A172 (cell line): ENCODE measurements around the gene MUC2. TPM values are rescaled to one million over a fixed set of nuclear protein-coding genes. Genes with fewer than 3 reads are reported as not detected.

ENCODE experiments used
- DNase-seq: peaks from one replicate; pipeline ENCODE4 v3.0.0-alpha.2; 2015; ENCODE audit warnings: low spot score
- total RNA-seq: library from RNA; depleted of rRNA; stranded (reverse); fragments of >200 nt; shearing (Covaris generic); gene quantifications from 2 replicates; pipeline ENCODE4 v1.2.3, GENCODE V29; 2014; rRNA removed

MUC2 gene
- total RNA-seq, 1 experiment from 2014 or later, result not detected

DNA sequence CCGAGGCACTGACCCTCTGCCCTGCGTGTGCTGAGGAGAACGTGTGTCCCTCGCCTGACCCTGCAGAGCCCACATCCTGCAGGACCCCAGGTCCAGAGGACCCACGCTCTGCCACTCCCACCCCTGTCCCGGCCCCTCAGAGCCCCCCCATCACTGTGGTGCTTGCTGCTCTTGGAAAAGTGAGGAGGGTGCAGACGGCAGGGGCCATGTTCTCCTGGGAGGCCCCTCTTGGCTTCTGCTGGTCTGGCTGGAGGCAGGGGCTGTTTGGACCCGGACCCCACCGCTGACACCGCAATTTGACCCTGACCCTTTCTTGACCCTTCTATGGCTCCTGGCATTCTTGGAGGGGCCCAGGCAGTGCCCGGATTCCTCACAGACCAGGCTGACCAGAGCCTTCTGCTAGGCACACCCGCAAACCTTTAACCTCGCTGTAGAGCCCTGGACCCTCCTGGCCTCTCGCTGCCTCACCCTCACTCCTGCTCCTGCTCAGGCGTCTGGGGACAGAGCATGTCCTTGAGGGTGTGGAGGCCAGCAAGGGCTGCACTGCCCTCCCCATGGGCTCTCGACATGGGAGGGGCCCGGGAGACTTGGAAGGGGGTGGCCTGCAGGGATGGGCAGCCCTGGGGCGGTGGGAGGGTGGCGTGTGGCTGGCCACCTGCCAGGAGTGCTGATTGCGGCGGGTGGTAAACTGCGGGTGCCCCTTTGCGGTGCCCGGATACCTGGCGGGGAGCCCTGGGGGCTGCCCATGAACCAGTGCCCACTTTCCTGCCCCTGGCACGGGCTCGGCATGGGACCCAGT lies 46.1 kb downstream of the MUC2 start:
- DNase-seq, result no peak

DNA sequence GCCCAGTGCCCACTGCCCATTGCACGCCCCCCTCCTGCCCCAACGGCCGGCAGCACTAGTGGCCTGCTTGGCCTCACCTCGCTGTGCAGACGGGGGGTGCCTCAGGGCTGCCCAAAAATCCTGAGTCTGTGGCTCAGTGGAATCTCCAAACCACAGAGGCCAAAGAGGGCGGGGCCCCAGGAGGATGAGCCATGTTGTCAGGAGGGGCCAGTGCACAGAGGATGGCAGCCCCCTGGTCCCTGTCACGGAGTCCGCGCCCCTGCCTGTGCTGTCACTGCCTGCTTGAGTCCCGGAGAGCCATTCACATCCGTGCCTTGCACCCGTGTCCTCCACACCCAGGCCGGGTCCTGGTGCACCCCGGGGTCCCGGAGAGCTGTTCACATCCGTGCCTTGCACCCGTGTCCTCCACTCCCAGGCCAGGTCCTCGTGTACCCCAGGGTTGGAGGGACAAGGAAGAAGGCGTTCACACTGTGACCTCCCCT lies 46.7 kb downstream of the MUC2 start:
- no peak for DNase-seq

DNA sequence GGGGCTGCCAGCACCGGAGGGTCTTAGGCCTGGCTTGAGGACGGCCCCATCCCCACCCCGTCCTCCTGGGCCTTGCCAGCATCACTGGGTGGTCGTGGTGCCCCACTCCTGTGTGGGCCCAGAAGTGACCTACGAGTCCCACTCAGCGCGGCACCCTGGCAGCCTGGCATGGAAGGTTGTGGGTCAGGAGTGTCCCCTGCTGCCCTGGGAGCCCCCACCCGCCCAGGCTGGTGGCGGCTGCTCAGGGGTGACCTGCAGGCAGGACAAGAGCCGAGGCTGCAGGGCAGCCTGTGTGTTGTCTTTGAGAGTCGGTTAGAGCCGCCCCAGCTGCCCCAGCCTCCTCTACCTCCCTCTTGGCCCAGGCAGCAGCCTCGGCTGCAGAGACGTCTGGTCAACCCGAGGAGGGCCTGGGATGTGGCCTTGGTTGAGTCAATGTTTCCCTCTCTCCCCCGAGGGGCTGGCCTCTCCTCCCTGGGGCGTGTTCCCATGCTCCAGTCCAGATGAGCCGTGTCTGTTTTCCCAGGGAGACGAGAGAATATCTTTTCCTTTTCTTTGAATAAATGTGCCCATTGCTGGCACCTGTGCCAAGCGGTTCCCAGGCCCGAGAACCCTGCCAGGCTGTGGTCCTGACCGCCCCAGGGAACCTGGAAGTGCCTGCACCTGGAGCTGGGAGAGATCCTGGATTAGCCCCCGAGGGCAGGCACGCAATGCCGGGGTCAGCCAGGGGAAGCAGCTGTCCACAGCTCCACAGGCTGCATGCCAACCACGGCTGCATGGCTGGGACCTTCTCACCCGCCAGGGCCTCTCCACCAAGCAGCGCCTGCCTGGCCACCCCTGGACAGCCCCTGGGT lies 47.4 kb downstream of the MUC2 start:
- peak; percentile 38 for DNase-seq

DNA sequence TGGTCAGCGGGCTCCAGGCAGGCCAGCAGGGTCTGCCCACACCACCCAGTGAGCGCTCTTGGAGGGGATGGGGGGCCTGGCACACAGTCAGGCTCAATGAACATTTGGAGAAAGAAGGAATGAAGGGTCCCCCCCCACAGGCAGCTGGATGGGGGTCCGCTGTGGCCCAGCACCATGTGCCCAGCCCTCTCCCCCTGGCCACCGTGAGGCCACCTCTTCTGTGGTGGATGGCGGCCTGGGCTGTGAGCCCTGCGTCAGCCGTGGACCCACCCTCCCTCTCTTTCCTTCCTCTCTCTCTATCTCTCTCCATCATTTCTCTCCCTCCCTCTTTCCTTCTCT lies 48.0 kb downstream of the MUC2 start:
- no peak for DNase-seq

DNA sequence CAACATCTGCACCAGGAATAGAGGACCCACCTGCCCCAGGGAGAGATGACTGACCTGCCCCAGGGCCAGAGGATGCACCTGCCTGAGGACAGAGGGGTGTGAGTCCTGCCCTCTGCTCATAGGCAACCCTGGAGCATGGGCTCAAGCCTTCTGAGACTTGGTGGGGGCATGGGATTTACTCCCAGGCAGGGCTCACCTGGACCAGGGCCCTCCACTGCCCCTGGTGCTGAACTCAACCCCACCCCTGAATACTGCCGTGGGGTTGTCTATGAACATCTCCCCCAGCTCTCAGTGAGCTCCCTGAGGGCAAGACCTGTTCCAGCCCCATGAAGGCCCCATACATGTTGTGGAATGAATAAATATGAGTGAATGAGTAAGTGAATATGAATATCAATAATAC lies 49.3 kb downstream of the MUC2 start:
- DNase-seq, result no peak

Other genes with a start within 250 kb of the MUC2 start
- gene CRACR2B, start 247.0 kb upstream of the MUC2 start, total RNA-seq, result not detected in 2 replicates
- 892 and 998 TPM in 2 replicates for gene CD151, start 241.9 kb upstream of the MUC2 start, total RNA-seq
- 132 and 157 TPM in 2 replicates for gene POLR2L, start 232.3 kb upstream of the MUC2 start, total RNA-seq
- gene TSPAN4, start 232.0 kb upstream of the MUC2 start, total RNA-seq, result 195 and 210 TPM in 2 replicates
- gene CHID1, start 164.1 kb upstream of the MUC2 start, total RNA-seq, result 54.5 and 66.7 TPM in 2 replicates
- gene AP2A2, start 149.0 kb upstream of the MUC2 start, total RNA-seq, result 27.8 and 29.4 TPM in 2 replicates
- not detected in 2 replicates for gene MUC6, start 38.2 kb upstream of the MUC2 start, total RNA-seq
- gene MUC5AC, start 83.1 kb downstream of the MUC2 start, total RNA-seq, result not detected in 2 replicates
- gene MUC5B, start 148.2 kb downstream of the MUC2 start, total RNA-seq, result not detected in 2 replicates
- gene TOLLIP, start 234.8 kb downstream of the MUC2 start, total RNA-seq, result 24.4 and 26.6 TPM in 2 replicates